Rectal smooth muscle tissue (tissue), 1 donor: ENCODE measurements around the gene MRM2.

Experiments
- H3K27ac ChIP-seq: one replicate; pipeline ENCODE4 v1.7.0; 2013; ENCODE audit warnings: low read depth, low read length, inconsistent platforms
- H3K27me3 ChIP-seq: one replicate; pipeline ENCODE4 v1.7.0; 2013; ENCODE audit warnings: low read length; ENCODE audit not compliant: control insufficient read depth, insufficient read depth
- H3K36me3 ChIP-seq: one replicate; pipeline ENCODE4 v1.7.0; 2013; ENCODE audit warnings: low read length; ENCODE audit not compliant: control insufficient read depth, insufficient read depth
- H3K4me1 ChIP-seq: one replicate; pipeline ENCODE4 v1.7.0; 2013; ENCODE audit warnings: low read length; ENCODE audit not compliant: control insufficient read depth, insufficient read depth
- H3K4me3 ChIP-seq: one replicate; pipeline ENCODE4 v1.7.0; 2013; ENCODE audit warnings: low read length
- H3K9ac ChIP-seq: one replicate; pipeline ENCODE4 v1.7.0; 2013; ENCODE audit warnings: low read length

Gene MRM2

GRCh38 chr7:2261611-2262010, 19.6 kb upstream of the MRM2 start:
- peaks cover 3% of the 10 kb centered on the region for H3K36me3 ChIP-seq
- H3K4me3 ChIP-seq = no peak overlapping the region
- no peaks in the 10 kb centered on the region for H3K4me1 ChIP-seq
- H3K9ac ChIP-seq = no peak overlapping the region
- no peaks in the 10 kb centered on the region for H3K27me3 ChIP-seq
- H3K27ac ChIP-seq = no peak overlapping the region

GRCh38 chr7:2260820-2261219, 18.8 kb upstream of the MRM2 start:
- Histone ChIP-seq H3K9ac (no peak overlapping the region), H3K36me3 (peaks cover 3% of the 10 kb centered on the region), H3K4me3 (no peak overlapping the region), H3K4me1 (no peaks in the 10 kb centered on the region), H3K27ac (no peak overlapping the region), H3K27me3 (no peaks in the 10 kb centered on the region)

- Histone ChIP-seq H3K4me1 (no peaks in the 10 kb centered on the region), H3K36me3 (peaks cover 12% of the 10 kb centered on the region), H3K9ac (no peak overlapping the region), H3K27me3 (no peaks in the 10 kb centered on the region), H3K4me3 (no peak overlapping the region), H3K27ac (no peak overlapping the region)
Measured at GRCh38 chr7:2259480-2259879, 17.5 kb upstream of the MRM2 start.

- H3K4me3 ChIP-seq = no peak overlapping the region
- no peak overlapping the region for H3K27ac ChIP-seq
- H3K36me3 ChIP-seq = peaks cover 10% of the 10 kb centered on the region
- H3K27me3 ChIP-seq = no peaks in the 10 kb centered on the region
- H3K9ac ChIP-seq = no peak overlapping the region
- H3K4me1 ChIP-seq = no peaks in the 10 kb centered on the region
Measured at GRCh38 chr7:2258661-2259365, 16.8 kb upstream of the MRM2 start.

DNA sequence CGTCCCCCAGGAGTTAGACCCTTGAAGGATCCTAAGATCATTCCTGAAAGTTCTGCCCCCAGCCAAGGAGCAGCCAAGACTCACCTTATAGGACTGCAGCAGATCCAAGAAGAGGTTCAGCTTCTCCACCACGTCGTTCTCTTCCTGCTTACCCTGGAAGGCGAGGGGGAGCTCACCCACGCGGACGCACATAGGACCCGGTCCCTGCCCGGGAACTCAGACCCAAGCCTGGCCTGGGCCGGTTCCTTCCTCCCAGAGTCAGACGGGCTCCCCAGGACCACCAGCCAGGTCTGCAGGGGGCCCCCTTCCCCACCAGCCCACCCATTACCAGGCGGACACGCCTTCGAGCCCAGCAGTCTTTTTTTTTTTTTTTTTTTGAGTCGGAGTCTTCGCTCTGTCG, 15.6 kb upstream of the MRM2 start:
- Histone ChIP-seq H3K27me3 (no peaks in the 10 kb centered on the region), H3K4me1 (no peaks in the 10 kb centered on the region), H3K9ac (no peak overlapping the region), H3K27ac (no peak overlapping the region), H3K36me3 (peaks cover 15% of the 10 kb centered on the region), H3K4me3 (no peak overlapping the region)

DNA sequence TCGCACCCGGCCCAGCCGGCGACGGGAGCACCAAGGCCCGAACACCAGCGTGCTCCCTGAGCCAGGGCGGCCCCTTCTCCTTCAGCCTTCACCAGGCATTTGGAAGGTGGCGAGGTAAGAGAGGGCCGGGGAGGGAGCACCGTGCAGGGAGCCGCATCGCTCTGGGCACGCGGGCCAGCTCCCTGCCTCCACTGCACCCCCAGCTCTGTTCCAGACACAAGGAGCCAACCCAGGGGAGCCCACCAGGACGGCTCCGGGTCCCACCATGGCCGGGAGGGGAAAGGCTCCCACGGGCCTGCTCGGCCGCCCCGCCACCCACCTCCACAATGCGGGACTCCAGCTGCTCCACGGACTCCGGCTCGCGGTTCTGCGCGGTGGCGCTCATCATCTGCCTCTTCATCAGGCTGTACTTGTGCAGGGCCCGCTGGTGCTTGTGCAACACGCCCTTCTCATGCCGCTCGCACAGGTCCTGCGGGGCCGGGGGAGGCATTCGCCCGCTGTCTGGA, 15.1 kb upstream of the MRM2 start:
- H3K4me1 ChIP-seq = no peaks in the 10 kb centered on the region
- no peak overlapping the region for H3K27ac ChIP-seq
- peaks cover 15% of the 10 kb centered on the region for H3K36me3 ChIP-seq
- H3K4me3 ChIP-seq = no peak overlapping the region
- H3K9ac ChIP-seq = no peak overlapping the region
- no peaks in the 10 kb centered on the region for H3K27me3 ChIP-seq

DNA sequence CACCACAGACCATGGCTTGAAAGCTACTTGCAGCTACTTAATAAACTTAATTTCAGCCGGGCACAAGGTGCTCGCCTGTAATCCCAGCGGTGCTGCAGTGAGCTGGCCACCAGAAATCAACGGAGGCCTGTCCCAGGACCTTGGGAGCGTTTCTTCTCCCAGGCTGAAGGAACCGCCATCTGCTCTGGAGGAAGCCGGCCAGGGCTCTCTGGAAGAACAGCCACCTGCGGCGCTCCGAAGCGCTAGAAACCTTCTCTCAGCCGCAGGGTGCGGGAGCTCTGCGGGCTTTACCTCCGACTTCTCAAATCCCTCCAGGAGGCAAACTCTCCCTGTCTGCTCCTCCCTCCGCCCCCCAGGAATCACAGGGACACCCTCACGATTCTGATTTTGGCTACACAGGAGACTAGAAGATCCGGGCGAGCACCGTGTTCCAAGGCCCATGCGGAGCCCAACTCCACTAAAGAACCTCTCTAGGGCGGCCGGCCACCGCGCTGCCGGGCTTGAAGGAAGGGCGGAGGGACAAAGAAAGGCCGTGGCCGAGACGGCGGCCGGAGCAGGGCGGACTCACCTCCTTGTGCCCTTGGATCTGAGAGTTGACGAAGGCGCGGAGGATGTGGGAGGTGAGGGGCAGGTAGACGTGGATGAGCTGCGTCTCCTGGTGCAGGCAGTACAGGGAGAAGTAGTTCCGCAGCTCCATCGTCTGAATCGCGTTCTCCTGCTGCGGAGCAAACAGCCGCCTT, 14.5 kb upstream of the MRM2 start:
- no peaks in the 10 kb centered on the region for H3K4me1 ChIP-seq
- peaks cover 15% of the 10 kb centered on the region for H3K36me3 ChIP-seq
- no peak overlapping the region for H3K9ac ChIP-seq
- no peak overlapping the region for H3K4me3 ChIP-seq
- H3K27ac ChIP-seq = no peak overlapping the region
- no peaks in the 10 kb centered on the region for H3K27me3 ChIP-seq

DNA sequence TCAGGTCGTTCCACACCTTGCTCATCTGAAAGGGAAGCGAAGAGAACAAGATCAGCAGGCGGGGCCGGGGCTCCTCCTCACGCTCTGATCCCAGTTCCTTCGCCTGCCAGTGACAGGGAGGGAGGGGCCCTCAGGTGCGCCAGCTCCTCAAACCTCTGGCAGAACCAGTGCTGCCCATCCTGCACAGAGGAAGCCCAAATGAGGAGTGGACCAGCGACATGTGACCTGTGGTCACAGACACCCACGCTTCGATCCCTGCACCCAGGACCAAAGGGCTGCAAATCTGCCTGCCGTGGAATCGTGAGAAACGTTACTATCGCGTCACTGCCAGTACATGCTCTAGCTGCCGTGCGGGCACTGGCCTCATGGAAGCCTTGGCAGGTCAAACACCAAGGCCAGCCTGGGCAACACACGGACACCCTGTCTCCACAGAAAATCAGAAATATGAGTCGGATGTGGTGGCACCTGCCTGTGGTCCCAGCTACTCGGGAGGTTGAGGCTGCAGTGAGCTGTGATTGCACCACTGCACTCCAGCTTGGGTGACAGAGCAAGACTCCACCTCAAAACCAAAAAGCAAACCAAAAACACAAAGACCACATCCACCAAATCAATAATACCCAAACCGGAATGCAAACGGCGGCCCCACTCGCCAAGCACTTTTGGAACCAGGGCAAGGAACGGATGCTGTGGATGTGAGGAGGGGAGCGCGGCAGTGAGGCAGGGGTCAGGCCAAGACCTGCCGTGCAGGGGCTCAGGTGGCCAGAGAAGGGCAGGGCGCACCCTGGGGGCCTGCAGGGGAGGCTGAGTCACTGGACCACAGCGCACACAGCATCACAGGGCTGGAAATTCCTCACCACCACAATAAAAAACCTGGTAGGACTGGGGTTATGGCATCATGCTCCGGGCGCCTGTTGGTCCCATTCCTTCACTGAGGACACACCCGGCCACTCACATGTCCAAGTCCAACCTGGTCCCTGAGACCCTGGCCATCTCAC, 13.4 kb upstream of the MRM2 start:
- Histone ChIP-seq H3K4me3 (no peak overlapping the region), H3K27me3 (no peaks in the 10 kb centered on the region), H3K9ac (no peak overlapping the region), H3K36me3 (peaks cover 15% of the 10 kb centered on the region), H3K27ac (no peak overlapping the region), H3K4me1 (no peaks in the 10 kb centered on the region)

DNA sequence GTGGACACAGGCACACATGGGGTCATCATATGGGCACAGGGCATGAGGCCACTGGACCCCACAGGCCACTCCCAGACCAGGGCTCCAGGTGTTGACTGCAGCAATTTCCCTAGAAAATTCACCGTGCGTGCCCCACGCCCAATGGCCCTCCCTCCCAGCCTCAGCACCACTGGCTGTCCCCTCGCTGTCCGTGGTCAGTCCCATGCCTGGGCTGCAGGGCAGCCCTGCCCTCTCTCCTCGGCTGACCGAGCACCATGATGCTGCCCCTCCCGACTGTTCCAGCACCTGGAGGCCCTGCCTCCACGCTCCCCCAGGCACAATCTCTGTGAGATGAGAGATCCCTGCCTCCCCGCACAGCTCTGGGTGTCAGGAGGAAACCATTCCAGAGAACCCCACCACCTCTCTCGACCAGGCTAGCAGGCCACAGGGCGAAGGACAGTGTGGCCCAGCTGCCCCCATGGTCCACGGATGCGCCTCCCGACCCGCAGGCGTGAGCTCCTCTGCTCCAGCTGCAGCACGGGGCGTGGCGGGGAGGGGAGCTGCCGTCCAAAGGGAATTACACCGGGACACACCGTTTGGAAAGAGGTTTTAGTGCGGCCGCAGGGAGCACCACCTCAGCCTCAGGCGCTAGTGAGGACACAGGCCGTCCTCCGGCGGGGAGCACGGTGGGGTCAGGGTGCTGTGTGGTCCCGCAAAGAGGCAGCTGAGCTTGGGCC, 12.6 kb upstream of the MRM2 start:
- Histone ChIP-seq H3K36me3 (peaks cover 15% of the 10 kb centered on the region), H3K9ac (no peak overlapping the region), H3K4me1 (no peaks in the 10 kb centered on the region), H3K27me3 (no peaks in the 10 kb centered on the region), H3K4me3 (no peak overlapping the region), H3K27ac (no peak overlapping the region)

DNA sequence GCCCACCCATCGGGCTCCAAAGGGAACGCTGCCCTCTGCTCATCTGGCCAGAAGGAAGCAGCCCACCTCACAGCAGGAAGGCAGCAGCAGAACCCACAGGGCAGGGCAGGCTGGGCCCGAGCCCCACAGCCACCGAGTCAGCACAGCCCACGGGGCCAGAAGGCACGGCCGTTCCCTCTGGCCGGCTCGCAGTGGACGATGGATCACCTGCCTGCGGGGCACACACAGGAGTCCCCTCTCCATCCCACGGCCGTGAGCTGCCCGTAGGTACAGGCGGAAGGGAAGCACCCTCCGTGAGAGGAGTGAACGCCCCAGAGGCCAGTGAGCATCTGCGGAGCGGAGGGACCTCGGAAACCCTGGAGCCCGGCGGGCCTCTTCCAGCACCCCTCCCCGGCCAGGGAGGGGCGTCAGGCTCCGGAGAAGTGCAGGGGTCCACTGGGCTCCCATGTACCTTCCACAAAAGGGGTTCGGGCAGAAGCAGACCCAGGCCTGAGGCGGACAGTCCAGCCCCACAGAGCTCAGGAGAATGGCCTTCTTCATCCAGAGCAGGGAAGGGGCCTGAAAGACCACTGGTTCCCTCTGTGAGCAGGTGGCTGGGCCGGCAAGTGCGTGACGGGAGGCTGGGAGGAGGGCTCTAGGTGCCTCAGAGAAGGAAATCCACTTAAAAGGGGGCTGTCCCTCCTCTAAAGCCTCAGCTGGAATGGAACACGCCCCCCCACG, 11.7 kb upstream of the MRM2 start:
- peaks cover 15% of the 10 kb centered on the region for H3K36me3 ChIP-seq
- H3K4me1 ChIP-seq = no peaks in the 10 kb centered on the region
- no peak overlapping the region for H3K4me3 ChIP-seq
- no peak overlapping the region for H3K27ac ChIP-seq
- H3K9ac ChIP-seq = no peak overlapping the region
- H3K27me3 ChIP-seq = no peaks in the 10 kb centered on the region

GRCh38 chr7:2253021-2253420, 11.0 kb upstream of the MRM2 start:
- Histone ChIP-seq H3K9ac (no peak overlapping the region), H3K36me3 (peaks cover 15% of the 10 kb centered on the region), H3K27me3 (no peaks in the 10 kb centered on the region), H3K27ac (no peak overlapping the region), H3K4me3 (no peak overlapping the region), H3K4me1 (no peaks in the 10 kb centered on the region)
